ENCODE measurements around the gene MAP6D1. TPM values are rescaled to one million over a fixed set of nuclear protein-coding genes. Genes with fewer than 3 reads are reported as not detected.

The MAP6D1 gene
- total RNA-seq (1 to 10 TPM; 1.0 to 2.5 (median 1.9) TPM), polyA plus RNA-seq (1.2 TPM)
- long read RNA-seq, donor 1, partial matches to known transcripts = 0 of 1 reads
- long read RNA-seq, donor 1, other reads (novel, unspliced or antisense) = 1 of 1 reads
- long read RNA-seq, donor 2, partial matches to known transcripts = 0 of 1 reads
- long read RNA-seq, donor 2, other reads (novel, unspliced or antisense) = 0 of 1 reads
- long read RNA-seq, donor 3 = 0 reads
- long read RNA-seq, donor 4, partial matches to known transcripts = 0 of 4 reads
- long read RNA-seq, donor 4, other reads (novel, unspliced or antisense) = 0 of 4 reads

- peaks cover 2% of the 10 kb centered on the region for H3K4me1 ChIP-seq (ENCODE audit: control insufficient read depth, insufficient read depth, low read length)
- ATAC-seq (peak; percentile 62 to 69), DNase-seq (peak; percentile 34 to 78 (median 68))
- intact Hi-C loops (cut with DNase I) = no loop called here
- no peak within 1 kb of the TSS for H3K27ac ChIP-seq (ENCODE audit: low read length)
- H3K27me3 ChIP-seq (ENCODE audit: control insufficient read depth, insufficient read depth) = no peaks in the 10 kb centered on the region
- H3K9me3 ChIP-seq (ENCODE audit: control insufficient read depth, low read length) = no peaks in the 10 kb centered on the region
- WGBS = 4% methylated on average over 69 of the region's 69 CpGs
- H3K4me3 ChIP-seq (ENCODE audit: low read length) = peak within 1 kb of the TSS; percentile 74
These were observed at the start of gene MAP6D1 for GRCh38 chr3:183825456-183826161. TSS of gene MAP6D1 (minus strand) at chr3:183825577. CDS start at chr3:183825547, 30 bp downstream.

GRCh38 chr3:183873914-183874313 lies 48.5 kb upstream of the MAP6D1 start:
- 86% methylated on average over 3 of the region's 3 CpGs for WGBS
- H3K9me3 ChIP-seq (ENCODE audit: control insufficient read depth, low read length) = no peaks in the 10 kb centered on the region
- intact Hi-C loops (cut with DNase I) = no loop called here
- DNase-seq (no peak), ATAC-seq (no peak)
- H3K4me3 ChIP-seq (ENCODE audit: low read length) = no peak overlapping the region
- H3K4me1 ChIP-seq (ENCODE audit: control insufficient read depth, insufficient read depth, low read length) = peaks cover 2% of the 10 kb centered on the region
- no peaks in the 10 kb centered on the region for H3K27me3 ChIP-seq (ENCODE audit: control insufficient read depth, insufficient read depth)
- no peak overlapping the region for H3K27ac ChIP-seq (ENCODE audit: low read length)

- H3K9me3 ChIP-seq (ENCODE audit: control insufficient read depth, low read length) = no peaks in the 10 kb centered on the region
- peaks cover 2% of the 10 kb centered on the region for H3K4me1 ChIP-seq (ENCODE audit: control insufficient read depth, insufficient read depth, low read length)
- ATAC-seq (no peak), DNase-seq (no peak)
- H3K27ac ChIP-seq (ENCODE audit: low read length) = no peak overlapping the region
- intact Hi-C loops (cut with DNase I) = no loop called here
- H3K27me3 ChIP-seq (ENCODE audit: control insufficient read depth, insufficient read depth) = no peaks in the 10 kb centered on the region
- no peak overlapping the region for H3K4me3 ChIP-seq (ENCODE audit: low read length)
- WGBS = 69% methylated on average over 2 of the region's 2 CpGs
These were observed 46.2 kb upstream of the MAP6D1 start for GRCh38 chr3:183871541-183871940.

GRCh38 chr3:183870563-183870962 lies 45.2 kb upstream of the MAP6D1 start:
- ATAC-seq (no peak), DNase-seq (no peak)
- Histone ChIP-seq H3K27me3 (ENCODE audit: control insufficient read depth, insufficient read depth) (no peaks in the 10 kb centered on the region), H3K4me3 (ENCODE audit: low read length) (no peak overlapping the region), H3K9me3 (ENCODE audit: control insufficient read depth, low read length) (no peaks in the 10 kb centered on the region), H3K4me1 (ENCODE audit: control insufficient read depth, insufficient read depth, low read length) (peaks cover 2% of the 10 kb centered on the region), H3K27ac (ENCODE audit: low read length) (no peak overlapping the region)
- intact Hi-C loops (cut with DNase I) = no loop called here
- 87% methylated on average over 3 of the region's 3 CpGs for WGBS

- ATAC-seq = no peak
- intact Hi-C loops (cut with DNase I) = no loop called here
- no peak overlapping the region for H3K4me3 ChIP-seq (ENCODE audit: low read length)
- DNase-seq = no peak
- H3K9me3 ChIP-seq (ENCODE audit: control insufficient read depth, low read length) = no peaks in the 10 kb centered on the region
- 84% methylated on average over 1 of the region's 1 CpG for WGBS
- H3K27me3 ChIP-seq (ENCODE audit: control insufficient read depth, insufficient read depth) = no peaks in the 10 kb centered on the region
- no peak overlapping the region for H3K27ac ChIP-seq (ENCODE audit: low read length)
- H3K4me1 ChIP-seq (ENCODE audit: control insufficient read depth, insufficient read depth, low read length) = peaks cover 2% of the 10 kb centered on the region
These were observed 43.4 kb upstream of the MAP6D1 start for GRCh38 chr3:183868796-183869195.

GRCh38 chr3:183862610-183863009 lies 37.2 kb upstream of the MAP6D1 start:
- Histone ChIP-seq H3K9me3 (ENCODE audit: control insufficient read depth, low read length) (no peaks in the 10 kb centered on the region), H3K27ac (ENCODE audit: low read length) (no peak overlapping the region), H3K27me3 (ENCODE audit: control insufficient read depth, insufficient read depth) (no peaks in the 10 kb centered on the region), H3K4me3 (ENCODE audit: low read length) (no peak overlapping the region), H3K4me1 (ENCODE audit: control insufficient read depth, insufficient read depth, low read length) (no peaks in the 10 kb centered on the region)
- 88% methylated on average over 4 of the region's 4 CpGs for WGBS
- ATAC-seq (no peak), DNase-seq (no peak)
- intact Hi-C loops (cut with DNase I) = no loop called here

- H3K27ac ChIP-seq (ENCODE audit: low read length) = no peak overlapping the region
- WGBS = 95% methylated on average over 3 of the region's 3 CpGs
These were observed 32.5 kb upstream of the MAP6D1 start for GRCh38 chr3:183857863-183858262.

GRCh38 chr3:183854318-183855035 lies 29.1 kb upstream of the MAP6D1 start:
- Histone ChIP-seq H3K27me3 (ENCODE audit: control insufficient read depth, insufficient read depth) (no peaks in the 10 kb centered on the region), H3K27ac (ENCODE audit: low read length) (no peak overlapping the region), H3K4me1 (ENCODE audit: control insufficient read depth, insufficient read depth, low read length) (no peaks in the 10 kb centered on the region), H3K9me3 (ENCODE audit: control insufficient read depth, low read length) (no peaks in the 10 kb centered on the region), H3K4me3 (ENCODE audit: low read length) (no peak overlapping the region)
- 90% methylated on average over 4 of the region's 4 CpGs for WGBS
- ATAC-seq (no peak), DNase-seq (no peak)
- intact Hi-C loops (cut with DNase I) = no loop called here

More at GRCh38 chr3:183857863-183858262, 32.5 kb upstream of the MAP6D1 start:
- Histone ChIP-seq H3K4me1 (ENCODE audit: control insufficient read depth, insufficient read depth, low read length) (no peaks in the 10 kb centered on the region), H3K4me3 (ENCODE audit: low read length) (no peak overlapping the region), H3K9me3 (ENCODE audit: control insufficient read depth, low read length) (no peaks in the 10 kb centered on the region), H3K27me3 (ENCODE audit: control insufficient read depth, insufficient read depth) (no peaks in the 10 kb centered on the region)
- ATAC-seq (no peak), DNase-seq (no peak)
- intact Hi-C loops (cut with DNase I) = no loop called here

- H3K27ac ChIP-seq (ENCODE audit: low read length) = no peak overlapping the region
- H3K4me3 ChIP-seq (ENCODE audit: low read length) = no peak overlapping the region
- H3K4me1 ChIP-seq (ENCODE audit: control insufficient read depth, insufficient read depth, low read length) = no peaks in the 10 kb centered on the region
- H3K27me3 ChIP-seq (ENCODE audit: control insufficient read depth, insufficient read depth) = no peaks in the 10 kb centered on the region
- intact Hi-C loops (cut with DNase I) = no loop called here
- no peak for ATAC-seq
- DNase-seq = no peak
- H3K9me3 ChIP-seq (ENCODE audit: control insufficient read depth, low read length) = no peaks in the 10 kb centered on the region
- WGBS = 86% methylated on average over 13 of the region's 13 CpGs
These were observed 20.4 kb upstream of the MAP6D1 start for GRCh38 chr3:183845608-183846288.

GRCh38 chr3:183845090-183845489 lies 19.7 kb upstream of the MAP6D1 start:
- no peaks in the 10 kb centered on the region for H3K27me3 ChIP-seq (ENCODE audit: control insufficient read depth, insufficient read depth)
- intact Hi-C loops (cut with DNase I) = no loop called here
- DNase-seq (no peak), ATAC-seq (no peak)
- WGBS = 95% methylated on average over 4 of the region's 4 CpGs
- no peaks in the 10 kb centered on the region for H3K4me1 ChIP-seq (ENCODE audit: control insufficient read depth, insufficient read depth, low read length)
- no peaks in the 10 kb centered on the region for H3K9me3 ChIP-seq (ENCODE audit: control insufficient read depth, low read length)
- H3K27ac ChIP-seq (ENCODE audit: low read length) = no peak overlapping the region
- no peak overlapping the region for H3K4me3 ChIP-seq (ENCODE audit: low read length)

- H3K27me3 ChIP-seq (ENCODE audit: control insufficient read depth, insufficient read depth) = no peaks in the 10 kb centered on the region
- 94% methylated on average over 2 of the region's 2 CpGs for WGBS
- DNase-seq = no peak
- no peak overlapping the region for H3K27ac ChIP-seq (ENCODE audit: low read length)
- intact Hi-C loops (cut with DNase I) = no loop called here
- ATAC-seq = no peak
- no peak overlapping the region for H3K4me3 ChIP-seq (ENCODE audit: low read length)
- no peaks in the 10 kb centered on the region for H3K4me1 ChIP-seq (ENCODE audit: control insufficient read depth, insufficient read depth, low read length)
- no peaks in the 10 kb centered on the region for H3K9me3 ChIP-seq (ENCODE audit: control insufficient read depth, low read length)
These were observed 19.2 kb upstream of the MAP6D1 start for GRCh38 chr3:183844606-183845005.

All from right cardiac atrium (tissue), 5 donors.